ENCODE results near the gene LEMD1. TPM values are rescaled to one million over a fixed set of nuclear protein-coding genes. Genes with fewer than 3 reads are reported as not detected.
"Not testable (repeated sequence)": the region's sequence is repeated elsewhere in the genome, so short reads cannot be mapped to it uniquely, and the experiment has no call there.

Gene LEMD1
- total RNA-seq, 4 donors from 2014 or later, result 5.1 TPM; not detected in 3

GRCh38 chr1:205410581-205411298 lies 11.1 kb downstream of the LEMD1 start:
- H3K4me1 ChIP-seq, result no peaks in the 10 kb centered on the region
- no peak for DNase-seq (ENCODE audit: low spot score in 2 of 2)
- H3K27ac ChIP-seq, result no peak overlapping the region
- no peak for TF ChIP-seq EP300 (IDR thresholded peaks at IDR 0.05)
- no peak for TF ChIP-seq POLR2A (IDR thresholded peaks at IDR 0.05)
- TF ChIP-seq POLR2AphosphoS5 (IDR thresholded peaks at IDR 0.05), result no peak
- WGBS, result 48% methylated on average over 5 of the region's 5 CpGs
- H3K9me3 ChIP-seq, result no peaks in the 10 kb centered on the region
- H3K4me3 ChIP-seq, result no peak overlapping the region
- H3K36me3 ChIP-seq, result no peaks in the 10 kb centered on the region
- peaks cover 8% of the 10 kb centered on the region for H3K27me3 ChIP-seq

DNA sequence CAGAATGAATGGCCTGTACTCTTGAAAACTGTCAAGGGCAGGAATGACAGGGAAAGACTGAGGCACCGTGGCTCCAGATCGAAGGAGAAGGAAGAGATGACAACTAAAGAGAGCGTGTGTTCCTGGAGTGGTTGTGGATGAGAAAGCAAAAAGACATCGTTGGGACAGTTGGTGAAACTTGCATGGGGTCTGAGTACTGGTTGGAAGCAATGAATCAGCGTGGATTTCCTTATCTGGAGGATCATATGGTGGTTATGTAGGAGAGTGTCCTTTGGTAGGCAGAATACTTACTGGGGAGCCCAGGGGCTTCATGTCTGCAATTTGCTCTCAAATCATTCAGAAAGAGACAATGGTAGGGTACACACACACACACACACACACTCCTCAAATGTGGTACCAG lies 13.9 kb downstream of the LEMD1 start:
- Histone ChIP-seq H3K9me3 (no peaks in the 10 kb centered on the region), H3K4me3 (no peak overlapping the region), H3K36me3 (no peaks in the 10 kb centered on the region), H3K4me1 (no peaks in the 10 kb centered on the region), H3K27ac (no peak overlapping the region), H3K27me3 (peaks cover 8% of the 10 kb centered on the region)
- no peak for DNase-seq (ENCODE audit: low spot score in 2 of 2)
- TF ChIP-seq POLR2AphosphoS5 (IDR thresholded peaks at IDR 0.05) (no peak), EP300 (IDR thresholded peaks at IDR 0.05) (no peak), POLR2A (IDR thresholded peaks at IDR 0.05) (no peak)
- TF ChIP-seq, protein P1, sequence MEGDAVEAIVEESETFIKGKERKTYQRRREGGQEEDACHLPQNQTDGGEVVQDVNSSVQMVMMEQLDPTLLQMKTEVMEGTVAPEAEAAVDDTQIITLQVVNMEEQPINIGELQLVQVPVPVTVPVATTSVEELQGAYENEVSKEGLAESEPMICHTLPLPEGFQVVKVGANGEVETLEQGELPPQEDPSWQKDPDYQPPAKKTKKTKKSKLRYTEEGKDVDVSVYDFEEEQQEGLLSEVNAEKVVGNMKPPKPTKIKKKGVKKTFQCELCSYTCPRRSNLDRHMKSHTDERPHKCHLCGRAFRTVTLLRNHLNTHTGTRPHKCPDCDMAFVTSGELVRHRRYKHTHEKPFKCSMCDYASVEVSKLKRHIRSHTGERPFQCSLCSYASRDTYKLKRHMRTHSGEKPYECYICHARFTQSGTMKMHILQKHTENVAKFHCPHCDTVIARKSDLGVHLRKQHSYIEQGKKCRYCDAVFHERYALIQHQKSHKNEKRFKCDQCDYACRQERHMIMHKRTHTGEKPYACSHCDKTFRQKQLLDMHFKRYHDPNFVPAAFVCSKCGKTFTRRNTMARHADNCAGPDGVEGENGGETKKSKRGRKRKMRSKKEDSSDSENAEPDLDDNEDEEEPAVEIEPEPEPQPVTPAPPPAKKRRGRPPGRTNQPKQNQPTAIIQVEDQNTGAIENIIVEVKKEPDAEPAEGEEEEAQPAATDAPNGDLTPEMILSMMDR (IDR thresholded peaks at IDR 0.05), result no peak
- 87% methylated on average over 5 of the region's 5 CpGs for WGBS

DNA sequence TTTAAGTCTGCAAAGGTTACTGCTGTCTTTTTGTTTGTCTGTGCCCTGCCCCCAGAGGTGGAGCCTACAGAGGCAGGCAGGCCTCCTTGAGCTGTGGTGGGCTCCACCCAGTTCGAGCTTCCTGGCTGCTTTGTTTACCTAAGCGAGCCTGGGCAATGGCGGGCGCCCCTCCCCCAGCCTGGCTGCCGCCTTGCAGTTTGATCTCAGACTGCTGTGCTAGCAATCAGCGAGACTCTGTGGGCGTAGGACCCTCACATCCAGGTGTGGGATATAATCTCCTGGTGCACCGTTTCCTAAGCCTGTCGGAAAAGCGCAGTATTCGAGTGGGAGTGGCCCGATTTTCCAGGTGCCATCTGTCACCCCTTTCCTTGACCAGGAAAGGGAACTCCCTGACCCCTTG lies 15.6 kb downstream of the LEMD1 start:
- not testable (repeated sequence) for H3K9me3 ChIP-seq; H3K27ac ChIP-seq; H3K36me3 ChIP-seq; H3K4me1 ChIP-seq; DNase-seq (ENCODE audit: low spot score in 2 of 2); H3K27me3 ChIP-seq; H3K4me3 ChIP-seq
- 97% methylated on average over 5 of the region's 12 CpGs for WGBS

GRCh38 chr1:205404484-205404883 lies 17.4 kb downstream of the LEMD1 start:
- WGBS, result 87% methylated on average over 3 of the region's 3 CpGs
- not testable (repeated sequence) for H3K9me3 ChIP-seq; H3K4me3 ChIP-seq; H3K36me3 ChIP-seq; H3K4me1 ChIP-seq; DNase-seq (ENCODE audit: low spot score in 2 of 2); H3K27me3 ChIP-seq; H3K27ac ChIP-seq

GRCh38 chr1:205398586-205398985 lies 23.3 kb downstream of the LEMD1 start:
- peaks cover 13% of the 10 kb centered on the region for H3K27me3 ChIP-seq
- 89% methylated on average over 4 of the region's 4 CpGs for WGBS
- H3K9me3 ChIP-seq, result no peaks in the 10 kb centered on the region
- TF ChIP-seq EP300 (IDR thresholded peaks at IDR 0.05) (no peak), POLR2AphosphoS5 (IDR thresholded peaks at IDR 0.05) (no peak), POLR2A (IDR thresholded peaks at IDR 0.05) (no peak)
- TF ChIP-seq, protein P1 (IDR thresholded peaks at IDR 0.05), result no peak
- no peak overlapping the region for H3K27ac ChIP-seq
- no peaks in the 10 kb centered on the region for H3K36me3 ChIP-seq
- DNase-seq (ENCODE audit: low spot score in 2 of 2), result no peak
- no peak overlapping the region for H3K4me3 ChIP-seq
- H3K4me1 ChIP-seq, result no peaks in the 10 kb centered on the region

- Histone ChIP-seq H3K27ac (no peak overlapping the region), H3K27me3 (peaks cover 19% of the 10 kb centered on the region), H3K4me1 (no peaks in the 10 kb centered on the region), H3K36me3 (no peaks in the 10 kb centered on the region), H3K4me3 (no peak overlapping the region), H3K9me3 (no peaks in the 10 kb centered on the region)
- DNase-seq (ENCODE audit: low spot score in 2 of 2), result no peak
- TF ChIP-seq EP300 (IDR thresholded peaks at IDR 0.05), result no peak
- TF ChIP-seq, protein P1 (IDR thresholded peaks at IDR 0.05), result peak; percentile 9 to 45
- WGBS, result 18% methylated on average over 6 of the region's 6 CpGs
These were observed 24.8 kb downstream of the LEMD1 start for GRCh38 chr1:205396967-205397616.

All from suprapubic skin (tissue), 4 donors.